Suprapubic skin (tissue), 4 donors: ENCODE measurements around the gene CGAS.

Source experiments
- EP300 ChIP-seq: sonication (generic); formaldehyde crosslinking; IDR thresholded peaks from one replicate; pipeline ENCODE4 v1.6.1; 2017; ENCODE audit warnings: antibody characterized with exemption
- POLR2A ChIP-seq, 2 donors: fragments of 450-650 bp; IDR thresholded peaks; one replicate each; pipeline ENCODE4 v1.6.1; 2017; ENCODE audit warnings: antibody characterized with exemption in 2 of 2, mild to moderate bottlenecking in 2 of 2, moderate library complexity in 2 of 2
- POLR2AphosphoS5 ChIP-seq, 3 donors: sonication (generic); formaldehyde crosslinking; IDR thresholded peaks; one replicate each; pipeline ENCODE4 v1.6.1; 2017; ENCODE audit warnings: antibody characterized with exemption in 3 of 3
- TF ChIP-seq, protein P1 (sequence below), 2 donors: fragments of 200-600 bp in 1 of 2; fragments of 450-650 bp in 1 of 2; sonication (generic) in 1 of 2; IDR thresholded peaks; one replicate each; pipeline ENCODE4 v1.5.1; 2016 to 2019; ENCODE audit warnings: antibody characterized with exemption in 2 of 2, mild to moderate bottlenecking in 1 of 2, moderate library complexity in 1 of 2

DNA sequence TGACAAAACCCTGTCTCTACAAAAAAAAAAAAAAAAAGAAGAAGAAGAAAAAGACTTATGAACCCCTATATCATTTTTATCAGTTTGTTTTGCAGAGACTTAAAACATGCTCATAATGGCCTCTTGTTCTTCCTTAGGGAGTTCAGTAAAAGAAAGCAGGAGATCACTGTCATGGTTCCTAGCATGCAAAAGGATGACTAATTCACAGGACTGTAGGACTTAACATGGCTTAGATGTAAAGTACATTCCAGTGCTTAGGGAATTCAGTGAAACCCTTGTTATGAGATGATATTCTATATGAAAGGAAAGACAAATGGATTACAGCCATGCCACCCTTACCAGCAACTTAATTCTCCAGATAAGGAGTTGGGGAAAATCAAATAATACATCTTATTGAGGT is 39.3 kb upstream of the CGAS start:
- TF ChIP-seq EP300 (no peak), POLR2A (IDR thresholded peaks at IDR 0.05) (no peak), POLR2AphosphoS5 (IDR thresholded peaks at IDR 0.05) (no peak)
- TF ChIP-seq, protein P1, sequence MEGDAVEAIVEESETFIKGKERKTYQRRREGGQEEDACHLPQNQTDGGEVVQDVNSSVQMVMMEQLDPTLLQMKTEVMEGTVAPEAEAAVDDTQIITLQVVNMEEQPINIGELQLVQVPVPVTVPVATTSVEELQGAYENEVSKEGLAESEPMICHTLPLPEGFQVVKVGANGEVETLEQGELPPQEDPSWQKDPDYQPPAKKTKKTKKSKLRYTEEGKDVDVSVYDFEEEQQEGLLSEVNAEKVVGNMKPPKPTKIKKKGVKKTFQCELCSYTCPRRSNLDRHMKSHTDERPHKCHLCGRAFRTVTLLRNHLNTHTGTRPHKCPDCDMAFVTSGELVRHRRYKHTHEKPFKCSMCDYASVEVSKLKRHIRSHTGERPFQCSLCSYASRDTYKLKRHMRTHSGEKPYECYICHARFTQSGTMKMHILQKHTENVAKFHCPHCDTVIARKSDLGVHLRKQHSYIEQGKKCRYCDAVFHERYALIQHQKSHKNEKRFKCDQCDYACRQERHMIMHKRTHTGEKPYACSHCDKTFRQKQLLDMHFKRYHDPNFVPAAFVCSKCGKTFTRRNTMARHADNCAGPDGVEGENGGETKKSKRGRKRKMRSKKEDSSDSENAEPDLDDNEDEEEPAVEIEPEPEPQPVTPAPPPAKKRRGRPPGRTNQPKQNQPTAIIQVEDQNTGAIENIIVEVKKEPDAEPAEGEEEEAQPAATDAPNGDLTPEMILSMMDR (IDR thresholded peaks at IDR 0.05): no peak
